T-helper 2 cell (primary cell): ENCODE results near the gene ERI2.
A peak's percentile ranks its signal among the peaks of the same experiment; 100 is the strongest.
"Not testable (repeated sequence)": the region's sequence is repeated elsewhere in the genome, so short reads cannot be mapped to it uniquely, and the experiment has no call there.

Source experiments
- DNase-seq, 5 experiments: peaks; one replicate each; pipeline versions ENCODE4 v3.0.0 to v3.0.0-alpha.2; 2012 to 2022

Gene ERI2

DNA sequence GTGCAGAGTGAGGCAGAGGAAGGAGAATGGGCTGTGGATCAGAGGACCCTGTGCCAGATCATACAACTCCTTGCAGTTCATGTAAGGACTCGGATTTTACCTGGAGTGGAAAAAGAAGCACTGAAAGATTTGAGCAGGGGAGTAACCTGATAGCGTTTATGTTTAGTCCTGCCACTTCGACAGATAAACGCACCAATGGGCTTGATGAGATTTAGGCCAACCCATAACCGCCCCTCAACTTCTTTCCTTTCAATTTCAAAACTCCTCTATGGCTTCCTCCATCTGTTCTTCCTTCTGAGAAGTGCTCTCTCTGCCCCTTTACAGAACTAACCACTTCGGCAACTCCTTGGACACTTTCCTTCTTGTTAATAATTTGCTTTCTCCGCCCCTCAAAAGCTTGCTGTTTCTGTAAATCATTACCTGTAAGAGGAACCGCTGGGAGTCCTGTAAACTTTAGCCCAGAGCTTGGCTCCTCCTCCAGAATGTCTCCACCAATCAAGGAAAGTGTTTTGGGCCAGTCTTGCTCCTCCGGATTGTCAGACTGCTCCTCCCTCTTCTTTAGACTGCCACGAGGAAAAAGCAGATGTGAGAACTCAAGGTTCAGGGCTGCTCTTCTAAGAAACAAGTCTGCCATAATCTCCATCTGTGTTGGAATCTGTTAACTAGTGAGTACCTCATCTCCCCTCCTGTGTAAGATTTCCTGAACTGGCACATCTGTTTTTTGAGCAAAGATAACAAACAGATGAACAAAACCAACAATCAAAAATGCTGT is 42.6 kb downstream of the ERI2 start, which contains the start of gene ACSM3:
TSS of gene ACSM3 (plus strand) at position 554 of the 772 bp plus-strand sequence. CDS start 6,021 bp downstream, outside the sequence.
- peak in 4 of 5 experiments; percentile 43 to 88 (median 58) for DNase-seq

DNA sequence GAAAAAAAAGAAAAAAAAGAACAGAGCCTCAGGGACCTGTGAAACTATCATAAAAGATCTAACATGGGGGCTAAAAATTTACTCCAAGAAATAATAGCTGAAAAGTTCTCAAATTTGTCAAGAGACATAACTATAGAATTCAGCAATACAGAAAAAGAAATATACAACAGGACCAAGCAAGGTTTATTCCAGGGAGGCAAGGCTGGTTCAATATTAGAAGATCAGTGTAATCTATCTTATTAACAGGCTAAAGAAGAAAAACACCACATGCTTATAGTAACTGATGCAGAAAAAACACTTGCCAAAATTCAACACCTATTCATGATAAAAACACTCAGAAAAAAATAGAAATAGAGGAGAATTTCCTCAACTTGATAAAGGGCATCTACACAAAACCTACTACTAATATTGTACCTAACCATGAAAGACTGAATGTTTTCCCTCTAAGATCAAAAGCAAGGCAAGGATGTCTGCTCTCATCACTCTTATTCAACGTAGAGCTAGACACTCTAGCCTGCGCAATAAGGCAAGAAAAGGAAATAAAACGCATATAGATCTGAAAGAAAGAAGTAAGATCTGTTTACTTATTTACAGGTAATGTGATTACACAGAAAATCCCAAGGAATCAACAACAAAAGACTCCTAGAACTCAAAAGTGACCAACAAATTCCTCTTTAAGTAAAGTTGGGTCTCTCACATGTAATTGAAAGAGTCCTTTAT is 43.7 kb downstream of the ERI2 start:
- DNase-seq: no peak

DNA sequence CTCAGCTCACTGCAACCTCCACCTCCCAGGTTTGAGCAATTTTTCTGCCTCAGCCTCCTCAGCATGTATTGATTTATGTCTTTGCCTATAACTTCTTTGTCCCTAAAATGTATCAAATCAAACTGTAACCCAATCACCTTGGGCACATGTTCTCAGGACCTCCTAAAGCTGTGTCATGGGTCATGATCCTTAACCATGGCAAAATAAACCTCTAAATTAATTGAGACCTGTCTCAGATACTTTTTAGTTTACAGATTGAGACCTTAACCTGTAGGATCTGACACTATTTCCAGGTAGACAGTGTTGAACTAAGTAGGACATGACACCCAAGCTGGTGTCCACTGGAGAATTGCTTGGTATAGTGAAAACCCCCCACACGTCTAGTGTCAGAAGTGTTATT is 45.1 kb downstream of the ERI2 start:
- no peak for DNase-seq

DNA sequence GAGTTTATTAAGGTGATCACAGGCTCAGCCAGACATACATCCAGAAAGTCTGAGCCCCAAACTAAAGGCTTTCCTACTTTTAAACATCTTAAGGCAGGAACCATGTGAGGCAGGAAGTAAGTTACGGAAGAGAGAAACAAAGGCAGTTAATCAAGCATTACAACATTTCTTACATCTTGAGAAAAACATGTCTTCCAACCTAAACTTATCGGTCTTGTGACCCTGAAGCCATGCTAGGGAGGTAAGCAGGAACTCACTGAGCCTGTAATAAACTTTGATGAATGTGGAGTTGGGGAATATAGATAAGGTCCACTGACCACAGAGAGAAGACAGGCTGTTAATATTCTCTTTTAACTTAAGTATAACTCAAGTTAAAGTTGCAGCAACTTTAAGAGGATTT is 45.9 kb downstream of the ERI2 start:
- DNase-seq: no peak

DNA sequence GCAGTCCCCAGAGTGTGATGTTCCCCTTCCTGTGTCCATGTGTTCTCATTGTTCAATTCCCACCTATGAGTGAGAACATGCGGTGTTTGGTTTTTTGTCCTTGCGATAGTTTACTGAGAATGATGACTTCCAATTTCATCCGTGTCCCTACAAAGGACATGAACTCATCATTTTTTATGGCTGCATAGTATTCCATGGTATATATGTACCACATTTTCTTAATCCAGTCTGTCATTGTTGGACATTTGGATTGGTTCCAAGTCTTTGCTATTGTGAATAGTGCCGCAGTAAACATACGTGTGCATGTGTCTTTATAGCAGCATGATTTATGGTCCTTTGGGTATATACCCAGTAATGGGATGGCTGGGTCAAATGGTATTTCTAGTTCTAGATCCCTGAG is 50.5 kb downstream of the ERI2 start:
- DNase-seq: not testable (repeated sequence)

DNA sequence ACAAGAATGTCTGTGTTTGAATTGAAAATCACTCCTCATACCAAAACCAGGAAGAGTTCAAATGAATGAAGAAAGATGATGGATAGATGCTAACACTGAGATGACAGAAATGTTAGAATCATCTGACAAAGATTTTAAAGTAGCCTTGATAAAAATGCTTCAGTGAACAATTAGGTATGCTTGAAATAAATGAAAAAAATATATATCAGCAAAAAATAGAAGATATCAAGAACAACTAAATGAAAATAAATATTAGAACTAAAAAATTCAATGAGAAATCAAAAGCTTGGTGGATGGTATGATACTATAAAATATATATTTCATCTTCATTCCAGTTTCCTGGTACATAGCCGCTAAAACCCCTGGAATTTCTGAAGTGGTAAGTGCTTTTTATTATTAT is 51.0 kb downstream of the ERI2 start:
- DNase-seq: no peak

DNA sequence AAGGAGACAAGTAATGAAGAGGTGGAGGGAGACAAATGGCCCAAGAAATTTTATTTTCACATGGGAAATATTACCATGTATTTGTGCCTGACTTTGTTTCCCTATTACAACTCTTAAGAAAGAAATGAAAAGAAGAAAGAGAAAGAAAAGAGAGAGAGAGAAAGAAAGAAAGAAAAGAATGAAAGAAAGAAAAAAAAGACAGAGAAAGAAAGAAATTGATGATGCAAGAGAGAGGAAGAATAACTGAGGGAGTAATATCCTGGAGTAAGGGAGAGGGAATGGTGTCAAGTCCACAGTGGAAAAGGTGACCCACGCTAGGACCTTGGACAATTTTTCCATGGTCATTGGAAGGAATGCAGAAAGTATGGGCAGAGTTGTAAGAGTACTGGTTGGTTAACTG is 52.5 kb downstream of the ERI2 start:
- DNase-seq: no peak

DNA sequence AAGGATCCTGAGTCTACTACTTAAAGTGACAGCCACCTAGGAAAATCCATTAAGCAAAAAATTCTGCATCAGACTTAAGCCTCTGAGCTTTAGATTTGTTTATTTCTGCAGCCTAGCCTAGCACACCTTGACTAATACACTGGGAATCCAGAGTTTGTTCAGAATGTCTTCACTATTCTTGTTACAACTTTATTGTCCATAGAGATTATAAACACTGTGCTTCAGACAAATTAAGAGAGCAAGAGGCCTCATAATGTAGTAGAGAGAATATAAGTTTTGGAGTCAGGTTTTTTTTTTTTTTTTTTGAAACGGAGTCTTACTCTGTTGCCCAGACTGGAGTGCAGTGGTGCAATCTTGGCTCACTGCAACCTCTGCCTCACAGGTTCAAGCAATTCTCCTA is 55.7 kb downstream of the ERI2 start:
- DNase-seq: no peak

DNA sequence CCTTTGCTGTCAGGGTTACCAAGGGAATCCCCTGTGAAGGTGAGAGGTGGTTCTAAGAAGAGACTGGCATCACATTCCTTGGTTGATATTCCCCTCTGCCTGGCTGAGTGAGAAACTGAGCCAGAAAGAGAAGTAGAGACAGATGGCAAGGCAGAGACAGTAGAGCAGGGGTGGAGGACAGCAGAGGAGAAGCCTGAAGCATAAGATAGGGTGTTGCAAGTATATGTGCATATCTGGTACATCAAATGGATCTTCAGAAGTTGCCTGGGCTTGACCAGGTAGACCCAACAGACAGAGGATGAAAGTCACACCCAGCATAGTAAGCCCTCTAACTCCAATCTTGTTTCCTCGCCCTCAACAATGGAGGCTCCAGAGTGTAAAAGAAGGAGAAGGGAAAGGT is 56.8 kb downstream of the ERI2 start:
- DNase-seq: no peak

DNA sequence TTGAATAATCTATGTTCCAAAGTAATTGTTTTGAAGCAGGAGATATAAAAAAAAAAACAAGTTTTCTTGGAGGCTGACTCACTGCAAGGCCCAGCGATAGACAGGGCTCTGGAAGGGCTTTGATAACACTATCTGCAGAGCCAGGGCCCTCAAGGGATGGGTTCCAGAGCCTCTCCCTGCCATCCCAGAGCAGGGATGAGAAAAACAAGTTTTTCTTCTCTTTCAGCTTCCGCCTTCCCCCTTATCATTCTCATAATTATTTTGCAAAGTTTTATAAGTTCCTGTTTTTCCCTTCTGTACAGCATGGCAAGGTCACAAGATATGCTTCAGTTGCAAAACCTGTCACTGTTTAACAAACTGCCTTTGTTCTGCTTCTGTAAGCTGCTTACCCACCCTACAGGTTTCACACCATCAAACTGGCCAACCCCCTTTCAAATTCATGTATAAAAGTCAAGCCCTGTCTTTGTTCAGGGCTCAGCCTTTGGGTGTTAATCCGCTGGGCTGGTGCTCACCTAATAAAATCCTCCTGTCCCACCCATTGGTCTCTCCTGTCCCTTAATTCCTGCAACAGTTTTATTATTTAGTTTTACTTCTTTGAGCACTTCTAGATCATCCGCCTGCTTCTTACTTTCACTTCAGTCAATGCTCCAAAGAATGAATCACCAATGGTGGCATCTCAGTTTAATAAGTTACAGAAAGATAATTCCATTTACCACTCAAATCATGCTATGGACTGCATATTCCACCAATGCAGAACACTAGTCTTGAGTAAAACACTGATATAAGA is 59.0 kb downstream of the ERI2 start:
- no peak for DNase-seq

DNA sequence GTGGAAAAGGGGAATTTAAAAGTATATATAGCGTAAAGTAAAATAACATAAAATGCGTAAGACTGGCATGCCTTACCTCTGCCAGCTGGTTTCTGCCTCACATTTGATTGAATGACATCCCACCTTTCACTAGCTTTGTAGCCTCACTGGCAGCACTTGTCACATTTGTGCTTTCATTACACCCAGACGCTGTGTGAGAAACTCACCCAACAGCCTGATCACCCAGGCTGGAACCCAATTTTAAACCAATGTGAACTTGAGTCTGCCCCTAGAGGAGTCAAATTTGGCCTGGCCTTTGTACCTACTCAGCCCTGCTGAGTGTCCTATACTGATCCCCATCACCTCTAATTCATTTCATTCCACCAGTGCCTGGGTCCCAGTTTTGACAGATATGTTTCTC is 59.8 kb downstream of the ERI2 start:
- DNase-seq: no peak
